Measurements from ENCODE around the gene CFTR. TPM values are rescaled to one million over a fixed set of nuclear protein-coding genes. Genes with fewer than 3 reads are reported as not detected.

CFTR gene
- total RNA-seq, 1 experiment from 2014 or later: 1.2 TPM

- Mint-ChIP-seq H3K4me3 (no peak overlapping the region), H3K27me3 (ENCODE audit: low read depth) (no peaks in the 10 kb centered on the region), H3K36me3 (ENCODE audit: insufficient read depth in 1 of 3, low read depth in 3 of 3) (peaks cover 0 to 5% (median 3%) of the 10 kb centered on the region in 3 experiments; a peak in 5 of 7 replicates), H3K9me3 (peaks cover 5% of the 10 kb centered on the region in 2 experiments; a peak in 4 of 5 replicates), H3K4me1 (no peaks in the 10 kb centered on the region), H3K27ac (no peak overlapping the region)
- H3K4me2 ChIP-seq (ENCODE audit: insufficient read depth, insufficient read length, low read length): no peak overlapping the region
- H3K79me2 ChIP-seq (ENCODE audit: insufficient read depth, low read length): no peaks in the 10 kb centered on the region
- H2BK12ac ChIP-seq (ENCODE audit: insufficient read length, low read depth, low read length): no peak overlapping the region
- H4K8ac ChIP-seq (replicated peaks; ENCODE audit: insufficient read length, low read depth, low read length): no peak overlapping the region
- H3K56ac ChIP-seq (ENCODE audit: insufficient read length, low read depth, low read length): no peak overlapping the region
- H4K5ac ChIP-seq (ENCODE audit: insufficient read length, low read depth, low read length): no peak overlapping the region
- no peak overlapping the region for H3K9ac ChIP-seq (ENCODE audit: extremely low read depth, insufficient read length, low read length)
- H4K91ac ChIP-seq (ENCODE audit: insufficient read length, low read depth, low read length): no peak overlapping the region
- no peak for DNase-seq
- H3K18ac ChIP-seq (ENCODE audit: insufficient read length, low read depth, low read length): no peak overlapping the region
- H4K20me1 ChIP-seq (ENCODE audit: control insufficient read depth, insufficient read depth, insufficient read length): no peaks in the 10 kb centered on the region
- H3K27ac ChIP-seq (ENCODE audit: insufficient read length, low read depth, low read length): no peak overlapping the region
- H2BK15ac ChIP-seq (ENCODE audit: low read depth, low read length): no peak overlapping the region
- no peak overlapping the region for H3K23ac ChIP-seq (ENCODE audit: insufficient read length, low read depth, low read length)
- WGBS (ENCODE audit: extremely low coverage, insufficient read length, low lambda C conversion rate): no CpG with 5 or more reads among the region's 1 CpG
- H2BK120ac ChIP-seq (ENCODE audit: low read depth, low read length, poor library complexity, severe bottlenecking): no peak overlapping the region
- H3K14ac ChIP-seq (ENCODE audit: insufficient read depth, low read length): no peak overlapping the region
- no peaks in the 10 kb centered on the region for H3K79me1 ChIP-seq (ENCODE audit: insufficient read depth, low read depth, low read length, poor library complexity, severe bottlenecking)
- H2AK5ac ChIP-seq (ENCODE audit: insufficient read length, low read length): no peak overlapping the region
- no peak overlapping the region for H2BK5ac ChIP-seq (ENCODE audit: insufficient read length, low read length)
- TF ChIP-seq CTCF (conservative IDR thresholded peaks at IDR 0.05): no peak
- no peaks in the 10 kb centered on the region for H3K4me1 ChIP-seq (ENCODE audit: insufficient read depth, low read length)
- H3K4ac ChIP-seq (ENCODE audit: low read depth, low read length): no peak overlapping the region
- no peaks in the 10 kb centered on the region for H3K27me3 ChIP-seq (ENCODE audit: insufficient read depth, low read length)
- H2BK20ac ChIP-seq (ENCODE audit: low read depth, low read length, poor library complexity, severe bottlenecking): no peak overlapping the region
- H3T11ph ChIP-seq (ENCODE audit: low read length): no peak overlapping the region
- H3K23me2 ChIP-seq (ENCODE audit: insufficient read length, low read depth, low read length, poor library complexity, severe bottlenecking): no peaks in the 10 kb centered on the region
- no peak overlapping the region for H2AFZ ChIP-seq (ENCODE audit: low read length)
- H3K9me3 ChIP-seq (ENCODE audit: control insufficient read depth, low read depth, low read length): no peaks in the 10 kb centered on the region
Observed at GRCh38 chr7:117445206-117445605, 34.6 kb upstream of the CFTR start.
